K562 treated with DMSO at 1 percent for 12 hours (cell line): ENCODE measurements around the gene ZFP28. TPM values are rescaled to one million over a fixed set of nuclear protein-coding genes. Genes with fewer than 3 reads are reported as not detected.

Source experiments
- total RNA-seq: library from RNA; unstranded; fragments of 300-600 nt; gene quantifications from 2 replicates; pipeline ENCODE4 v1.2.3, GENCODE V29; 2022; ENCODE audit not compliant: insufficient read depth

The ZFP28 gene
- not detected in 2 replicates for total RNA-seq

DNA sequence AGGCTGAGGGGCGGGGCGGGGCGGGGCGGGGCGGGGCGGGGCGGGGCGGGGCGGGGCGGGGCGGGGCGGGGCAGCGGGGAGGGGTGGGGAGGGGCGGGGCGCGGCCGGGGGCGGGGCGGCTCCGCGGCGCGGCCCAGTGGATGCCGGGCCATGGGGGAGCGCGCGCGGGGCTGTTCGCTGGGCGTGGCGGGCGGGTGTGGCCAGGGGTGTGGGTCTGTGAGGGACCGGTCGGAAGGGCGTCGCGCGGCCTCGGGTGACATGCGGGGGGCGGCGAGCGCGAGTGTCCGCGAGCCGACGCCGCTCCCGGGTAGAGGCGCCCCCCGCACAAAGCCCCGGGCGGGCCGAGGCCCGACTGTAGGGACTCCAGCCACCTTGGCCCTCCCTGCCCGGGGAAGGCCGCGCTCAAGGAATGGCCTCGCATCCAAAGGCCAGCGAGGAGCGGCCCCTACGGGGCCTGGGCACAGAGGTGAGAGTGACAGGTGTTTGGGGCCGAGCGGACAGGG lies at the start of gene ZFP28:
Gene ZFP28 (plus strand): TSS at position 188 of the 503 bp plus-strand sequence. CDS start 71 bp downstream, at position 259.

DNA sequence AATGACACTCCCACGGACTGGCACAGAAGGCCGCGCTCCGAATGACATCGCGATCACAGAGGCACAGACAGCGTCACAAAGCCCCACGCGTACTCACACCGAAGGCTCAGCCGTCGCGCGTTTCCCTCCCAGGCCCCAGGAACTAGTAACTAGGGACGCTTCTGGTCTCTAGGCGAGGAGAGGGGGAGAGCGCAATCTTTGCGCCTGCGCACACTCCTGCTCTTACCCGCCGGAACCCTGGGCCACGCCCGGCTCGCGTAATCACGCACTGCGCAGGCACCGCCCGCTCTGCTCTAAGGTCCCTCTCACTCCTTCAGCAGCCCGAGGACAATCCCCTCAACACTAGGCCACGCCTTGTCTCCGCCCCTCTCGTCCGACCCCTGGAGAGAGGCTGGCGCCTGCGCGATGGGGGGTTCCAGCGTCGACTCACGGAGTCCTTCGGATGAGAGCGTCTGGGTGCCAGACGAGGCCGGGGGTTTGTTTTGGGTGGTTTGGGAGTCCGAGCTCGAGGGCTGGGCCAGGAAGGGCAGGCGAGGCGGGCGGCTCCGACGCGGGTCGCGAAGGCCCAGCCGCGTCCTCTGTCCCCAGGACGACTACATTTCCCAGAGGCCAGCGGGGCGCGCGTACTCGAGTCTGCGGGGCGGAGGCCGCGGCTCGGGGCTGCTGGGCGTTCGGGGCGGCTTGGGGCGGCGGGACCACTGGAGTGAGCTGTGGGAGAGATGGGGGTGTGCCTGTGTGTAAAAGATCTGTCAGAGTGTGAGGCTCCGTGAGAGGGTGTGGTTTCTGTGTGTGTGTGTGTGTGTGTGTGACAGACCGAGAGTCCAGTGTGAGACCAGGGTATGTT lies 31.1 kb upstream of the ZFP28 start, which contains the start of gene ZNF471:
Gene ZNF471 (plus strand): TSS at position 410 of the 844 bp plus-strand sequence. CDS start 3,717 bp downstream, outside the sequence.

GRCh38 chr19:56567274-56568120 lies 28.7 kb downstream of the ZFP28 start, which contains the start of gene ZNF470:
Gene ZNF470, plus strand, starts transcription at chr19:56567468. Its CDS starts 2,844 bp downstream, at chr19:56570312.

DNA sequence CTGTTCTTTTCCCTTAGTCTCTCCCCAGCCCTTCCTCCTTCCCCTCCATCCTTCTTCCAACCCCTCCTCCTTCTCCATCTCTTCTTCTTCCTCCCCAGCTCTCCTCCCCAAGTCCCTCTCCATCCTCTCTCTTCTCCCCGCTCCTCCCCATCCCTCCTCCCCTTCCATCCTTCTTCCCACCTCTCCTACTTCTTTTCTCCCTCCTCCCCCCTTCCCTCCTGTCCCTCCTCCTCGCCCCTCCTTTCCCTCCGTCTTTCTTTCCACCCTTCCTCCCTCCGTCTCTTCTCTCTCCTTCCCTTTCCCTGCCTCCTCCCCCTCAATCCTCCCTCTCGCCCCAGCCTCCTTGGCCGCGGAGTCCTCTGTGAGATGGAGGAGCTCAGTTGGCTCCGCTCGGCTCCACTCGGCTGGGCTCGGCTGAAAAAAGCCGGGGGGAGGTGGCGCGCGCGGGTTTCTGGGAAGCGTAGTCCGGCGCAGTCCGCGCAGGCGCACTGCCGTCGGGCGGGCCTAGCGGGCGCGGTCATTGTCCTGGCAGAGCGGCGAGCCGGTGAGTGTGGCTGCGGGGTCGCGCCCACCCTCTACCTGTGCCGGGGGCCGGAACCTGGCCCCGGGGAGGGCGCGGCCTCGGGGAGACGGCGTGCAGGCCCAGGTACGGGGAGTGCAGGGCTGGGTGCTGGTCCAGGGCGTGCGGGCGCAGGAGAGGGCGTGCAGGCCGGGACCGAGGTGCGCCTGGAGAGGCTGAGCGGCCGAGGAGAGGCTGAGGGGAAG lies 56.2 kb downstream of the ZFP28 start, which contains the start of gene ZNF71:
Gene ZNF71 (plus strand): TSS at position 520 of the 765 bp plus-strand sequence. CDS start 6,257 bp downstream, outside the sequence.

Other genes with a start within 250 kb of the ZFP28 start
- gene ZSCAN5A, start 224.1 kb upstream of the ZFP28 start, total RNA-seq: 4.2 and 6.3 TPM in 2 replicates
- 0.74 and 1.8 TPM in 2 replicates for gene ZNF582, start 145.4 kb upstream of the ZFP28 start, total RNA-seq
- 1.6 and 1.8 TPM in 2 replicates for gene ZNF583, start 134.6 kb upstream of the ZFP28 start, total RNA-seq
- not detected in 2 replicates for gene ZNF667, start 61.6 kb upstream of the ZFP28 start, total RNA-seq
- not detected in 2 replicates for gene ZNF471, start 31.1 kb upstream of the ZFP28 start, total RNA-seq
- gene ZNF470, start 28.5 kb downstream of the ZFP28 start, total RNA-seq: not detected in 2 replicates
- 0.10 TPM in 1 of 2 replicates, not detected in the other for gene ZNF71, start 56.4 kb downstream of the ZFP28 start, total RNA-seq
- gene SMIM17, start 104.2 kb downstream of the ZFP28 start, total RNA-seq: not detected in 2 replicates
- not detected in 2 replicates for gene ZNF835, start 132.8 kb downstream of the ZFP28 start, total RNA-seq